ENCODE results near the gene EMILIN3. TPM values are rescaled to one million over a fixed set of nuclear protein-coding genes. Genes with fewer than 3 reads are reported as not detected.

Gene EMILIN3
- polyA plus RNA-seq, 1 of the 3 experiments (the other 2 are of a cell fraction), result 0.02 TPM

DNA sequence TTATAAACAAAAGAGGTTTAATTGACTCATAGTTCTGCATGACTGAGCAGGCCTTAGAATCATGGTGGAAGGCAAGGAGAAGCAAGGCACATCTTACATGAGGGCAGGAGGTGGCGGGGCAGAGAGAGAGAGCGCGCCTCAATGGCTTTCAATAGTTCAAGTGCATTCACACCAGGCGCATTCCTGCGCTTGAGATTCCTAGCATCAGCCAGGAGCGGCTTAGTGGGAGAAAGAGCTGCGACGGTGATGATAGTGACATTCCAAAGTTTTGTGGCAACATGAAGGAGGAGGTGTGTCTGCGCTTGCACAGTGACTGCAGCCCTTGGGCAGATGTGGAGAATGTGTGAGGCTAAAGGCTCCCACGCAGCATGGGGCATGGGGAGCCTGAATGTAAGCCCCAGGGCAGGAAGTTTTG is 25.0 kb upstream of the EMILIN3 start:
- ChIA-PET POLR2A (no interaction called here), CTCF (no interaction called here)
- Histone ChIP-seq H3K4me1 (ENCODE audit: control insufficient read depth in 1 of 2, insufficient read depth in 2 of 2, low read depth in 1 of 2, low read length in 1 of 2) (peaks cover 0 to 42% of the 10 kb centered on the region in 2 experiments; a peak in 1 of 4 replicates), H4K20me1 (ENCODE audit: insufficient read depth) (no peaks in the 10 kb centered on the region), H3F3A (replicated peaks; ENCODE audit: insufficient read depth) (no peaks in the 10 kb centered on the region), H3K9me2 (no peaks in the 10 kb centered on the region), H3K79me2 (ENCODE audit: insufficient read depth) (no peaks in the 10 kb centered on the region), H2AFZ (ENCODE audit: low read depth) (no peak overlapping the region), H3K27me3 (ENCODE audit: insufficient read depth) (no peaks in the 10 kb centered on the region; the same call in 1 of the 2 replicates), H3K4me2 (no peak overlapping the region), H3K9ac (no peak overlapping the region), H3K4me3 (ENCODE audit: low read depth in 2 of 2, low read length in 1 of 2) (no peak overlapping the region), H3K9me3 (no peaks in the 10 kb centered on the region), H3K36me3 (replicated peaks in 1 of 2; ENCODE audit: control insufficient read depth in 1 of 2, insufficient read depth in 2 of 2, low read length in 1 of 2) (no peaks in the 10 kb centered on the region), H3K27ac (ENCODE audit: low read depth in 2 of 2, low read length in 1 of 2) (no peak overlapping the region)
- 86% methylated on average over 10 of the region's 10 CpGs for WGBS (ENCODE audit: low lambda C conversion rate)
- TF ChIP-seq MXI1 (IDR thresholded peaks at IDR 0.05; ENCODE audit: low read depth, low read length) (no peak), USF1 (IDR thresholded peaks at IDR 0.05; ENCODE audit: borderline replicate concordance, low read depth) (no peak), FOXJ3 (CRISPR knock-in tag; IDR thresholded peaks at IDR 0.05) (no peak), GABPA (IDR thresholded peaks at IDR 0.05; ENCODE audit: low read depth) (no peak), SMC3 (IDR thresholded peaks at IDR 0.05; ENCODE audit: low read depth, low read length) (no peak)
- TF ChIP-seq, protein P1, sequence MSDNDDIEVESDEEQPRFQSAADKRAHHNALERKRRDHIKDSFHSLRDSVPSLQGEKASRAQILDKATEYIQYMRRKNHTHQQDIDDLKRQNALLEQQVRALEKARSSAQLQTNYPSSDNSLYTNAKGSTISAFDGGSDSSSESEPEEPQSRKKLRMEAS (IDR thresholded peaks at IDR 0.05; ENCODE audit: low read depth), result no peak
- TF ChIP-seq, protein P2, sequence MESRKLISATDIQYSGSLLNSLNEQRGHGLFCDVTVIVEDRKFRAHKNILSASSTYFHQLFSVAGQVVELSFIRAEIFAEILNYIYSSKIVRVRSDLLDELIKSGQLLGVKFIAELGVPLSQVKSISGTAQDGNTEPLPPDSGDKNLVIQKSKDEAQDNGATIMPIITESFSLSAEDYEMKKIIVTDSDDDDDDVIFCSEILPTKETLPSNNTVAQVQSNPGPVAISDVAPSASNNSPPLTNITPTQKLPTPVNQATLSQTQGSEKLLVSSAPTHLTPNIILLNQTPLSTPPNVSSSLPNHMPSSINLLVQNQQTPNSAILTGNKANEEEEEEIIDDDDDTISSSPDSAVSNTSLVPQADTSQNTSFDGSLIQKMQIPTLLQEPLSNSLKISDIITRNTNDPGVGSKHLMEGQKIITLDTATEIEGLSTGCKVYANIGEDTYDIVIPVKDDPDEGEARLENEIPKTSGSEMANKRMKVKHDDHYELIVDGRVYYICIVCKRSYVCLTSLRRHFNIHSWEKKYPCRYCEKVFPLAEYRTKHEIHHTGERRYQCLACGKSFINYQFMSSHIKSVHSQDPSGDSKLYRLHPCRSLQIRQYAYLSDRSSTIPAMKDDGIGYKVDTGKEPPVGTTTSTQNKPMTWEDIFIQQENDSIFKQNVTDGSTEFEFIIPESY (IDR thresholded peaks at IDR 0.05; ENCODE audit: borderline replicate concordance, low read depth), result no peak
- no peak for DNase-seq

GRCh38 chr20:41390889-41391288 is 24.3 kb upstream of the EMILIN3 start:
- POLR2A ChIA-PET, result no interaction called here
- CTCF ChIA-PET, result interaction anchor here (1.0 kb wide), 1 partner anchor 51 kb away, joined by 4 read pairs; no protein-coding TSS in a partner anchor
- WGBS (ENCODE audit: low lambda C conversion rate), result 95% methylated on average over 3 of the region's 3 CpGs

More at GRCh38 chr20:41390889-41391288, 24.3 kb upstream of the EMILIN3 start:
- H3K79me2 ChIP-seq (ENCODE audit: insufficient read depth), result no peaks in the 10 kb centered on the region
- no peaks in the 10 kb centered on the region for H3F3A ChIP-seq (replicated peaks; ENCODE audit: insufficient read depth)
- no peak for DNase-seq
- H3K9ac ChIP-seq, result no peak overlapping the region
- no peaks in the 10 kb centered on the region for H3K9me3 ChIP-seq
- TF ChIP-seq, protein P3, sequence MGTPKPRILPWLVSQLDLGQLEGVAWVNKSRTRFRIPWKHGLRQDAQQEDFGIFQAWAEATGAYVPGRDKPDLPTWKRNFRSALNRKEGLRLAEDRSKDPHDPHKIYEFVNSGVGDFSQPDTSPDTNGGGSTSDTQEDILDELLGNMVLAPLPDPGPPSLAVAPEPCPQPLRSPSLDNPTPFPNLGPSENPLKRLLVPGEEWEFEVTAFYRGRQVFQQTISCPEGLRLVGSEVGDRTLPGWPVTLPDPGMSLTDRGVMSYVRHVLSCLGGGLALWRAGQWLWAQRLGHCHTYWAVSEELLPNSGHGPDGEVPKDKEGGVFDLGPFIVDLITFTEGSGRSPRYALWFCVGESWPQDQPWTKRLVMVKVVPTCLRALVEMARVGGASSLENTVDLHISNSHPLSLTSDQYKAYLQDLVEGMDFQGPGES (IDR thresholded peaks at IDR 0.05; ENCODE audit: low read depth, low read length), result no peak
- TF ChIP-seq MXI1 (IDR thresholded peaks at IDR 0.05; ENCODE audit: low read depth, low read length) (no peak), USF1 (IDR thresholded peaks at IDR 0.05; ENCODE audit: borderline replicate concordance, low read depth) (no peak), RFX5 (IDR thresholded peaks at IDR 0.05; ENCODE audit: low read length) (no peak), NFIC (IDR thresholded peaks at IDR 0.05; ENCODE audit: borderline replicate concordance) (no peak), GABPA (IDR thresholded peaks at IDR 0.05; ENCODE audit: low read depth) (no peak), YY1 (IDR thresholded peaks at IDR 0.05; ENCODE audit: low read depth) (no peak), CTCF (IDR thresholded peaks at IDR 0.05) (no peak), TCF12 (IDR thresholded peaks at IDR 0.05) (no peak)
- TF ChIP-seq, protein P4, sequence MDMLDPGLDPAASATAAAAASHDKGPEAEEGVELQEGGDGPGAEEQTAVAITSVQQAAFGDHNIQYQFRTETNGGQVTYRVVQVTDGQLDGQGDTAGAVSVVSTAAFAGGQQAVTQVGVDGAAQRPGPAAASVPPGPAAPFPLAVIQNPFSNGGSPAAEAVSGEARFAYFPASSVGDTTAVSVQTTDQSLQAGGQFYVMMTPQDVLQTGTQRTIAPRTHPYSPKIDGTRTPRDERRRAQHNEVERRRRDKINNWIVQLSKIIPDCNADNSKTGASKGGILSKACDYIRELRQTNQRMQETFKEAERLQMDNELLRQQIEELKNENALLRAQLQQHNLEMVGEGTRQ (IDR thresholded peaks at IDR 0.05; ENCODE audit: borderline replicate concordance, low read depth, low read length), result no peak
- H3K27ac ChIP-seq (ENCODE audit: low read depth in 2 of 2, low read length in 1 of 2), result no peak overlapping the region
- H3K4me1 ChIP-seq (ENCODE audit: control insufficient read depth in 1 of 2, insufficient read depth in 2 of 2, low read depth in 1 of 2, low read length in 1 of 2), result peaks cover 0 to 38% of the 10 kb centered on the region in 2 experiments; a peak in 1 of 4 replicates
- no peaks in the 10 kb centered on the region for H3K36me3 ChIP-seq (replicated peaks in 1 of 2; ENCODE audit: control insufficient read depth in 1 of 2, insufficient read depth in 2 of 2, low read length in 1 of 2)
- H3K9me2 ChIP-seq, result no peaks in the 10 kb centered on the region
- no peaks in the 10 kb centered on the region for H4K20me1 ChIP-seq (ENCODE audit: insufficient read depth)
- no peak overlapping the region for H3K4me2 ChIP-seq
- H3K27me3 ChIP-seq (ENCODE audit: insufficient read depth), result no peaks in the 10 kb centered on the region; the same call in 1 of the 2 replicates
- H3K4me3 ChIP-seq (ENCODE audit: low read depth in 2 of 2, low read length in 1 of 2), result no peak overlapping the region
- no peak overlapping the region for H2AFZ ChIP-seq (ENCODE audit: low read depth)
